Glutamatergic neuron (in vitro differentiated cells): ENCODE measurements around the gene TRIM31. TPM values are rescaled to one million over a fixed set of nuclear protein-coding genes. Genes with fewer than 3 reads are reported as not detected.

Source experiments
- DNase-seq: peaks from one replicate; pipeline ENCODE4 v3.0.0; 2022
- H3K27ac Mint-ChIP-seq: one replicate; pipeline ENCODE4 v1.8.0; 2020; ENCODE audit warnings: mild to moderate bottlenecking, mixed read lengths, inconsistent platforms; ENCODE audit not compliant: unreplicated experiment
- H3K27me3 Mint-ChIP-seq: one replicate; pipeline ENCODE4 v1.8.0; 2020; ENCODE audit warnings: mild to moderate bottlenecking, moderate library complexity, mixed read lengths, inconsistent platforms; ENCODE audit not compliant: unreplicated experiment
- H3K36me3 Mint-ChIP-seq: one replicate; pipeline ENCODE4 v1.8.0; 2020; ENCODE audit warnings: mild to moderate bottlenecking, mixed read lengths, inconsistent platforms; ENCODE audit not compliant: unreplicated experiment
- H3K4me1 Mint-ChIP-seq: one replicate; pipeline ENCODE4 v1.8.0; 2020; ENCODE audit warnings: mild to moderate bottlenecking, low read depth, mixed read lengths, inconsistent platforms; ENCODE audit not compliant: unreplicated experiment
- H3K4me3 Mint-ChIP-seq: one replicate; pipeline ENCODE4 v1.8.0; 2020; ENCODE audit warnings: mild to moderate bottlenecking, mixed read lengths, inconsistent platforms; ENCODE audit not compliant: unreplicated experiment
- H3K9me3 Mint-ChIP-seq: one replicate; pipeline ENCODE4 v1.8.0; 2020; ENCODE audit warnings: mild to moderate bottlenecking, moderate library complexity, mixed read lengths, inconsistent platforms; ENCODE audit not compliant: unreplicated experiment
- CTCF ChIP-seq: fragments of 200-600 bp; sonication (generic); IDR thresholded peaks from one replicate; pipeline ENCODE4 v1.5.0; 2021; ENCODE audit not compliant: partially characterized antibody, unreplicated experiment
- total RNA-seq: library from RNA; stranded (reverse); fragmentation: NEBNext Ultra II Directional; extraction: Animal tissue kit (Norgen Biotek cat#: 25700); gene quantifications from one replicate; pipeline ENCODE4 v1.2.1, GENCODE V29; 2021; ENCODE audit not compliant: unreplicated experiment

The TRIM31 gene
- total RNA-seq, 1 donor from 2014 or later: not detected

DNA sequence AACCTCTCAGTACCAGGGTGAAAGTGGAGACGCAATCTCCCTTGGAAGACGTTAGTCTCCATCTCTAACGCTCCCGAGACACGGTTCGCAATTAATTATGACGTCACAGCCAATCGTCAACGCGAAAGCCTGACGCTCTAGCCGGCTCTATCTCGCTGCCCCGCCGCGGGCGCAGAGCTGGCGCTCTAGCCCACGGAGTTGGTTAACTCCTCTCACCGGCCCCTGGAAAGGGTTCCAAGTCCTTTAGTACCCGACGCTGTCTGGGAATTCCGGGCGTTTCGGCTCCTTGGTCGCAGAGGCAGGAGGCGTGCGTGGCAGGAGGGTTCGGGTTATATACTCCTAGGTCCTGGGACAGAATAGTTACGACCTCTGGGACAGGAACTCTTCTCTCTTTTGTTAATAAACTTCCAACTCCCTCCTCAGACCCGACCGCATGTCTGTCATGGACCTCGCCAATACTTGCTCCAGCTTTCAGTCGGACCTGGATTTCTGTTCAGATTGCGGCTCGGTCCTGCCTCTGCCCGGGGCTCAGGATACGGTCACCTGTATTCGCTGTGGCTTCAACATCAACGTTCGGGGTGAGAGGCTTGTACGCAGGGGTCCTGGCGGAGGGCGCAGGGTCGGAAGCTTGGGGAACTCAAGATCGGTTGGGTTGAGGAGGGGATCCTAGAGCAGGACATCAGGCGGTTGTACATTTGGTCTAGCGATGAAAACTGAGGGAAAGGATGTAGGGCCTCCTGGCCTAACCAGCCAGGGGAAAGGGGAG is 51.6 kb downstream of the TRIM31 start, which contains the start of gene POLR1H:
TSS of gene POLR1H (plus strand) at position 174 of the 766 bp plus-strand sequence. CDS start at position 434, 260 bp downstream.
- TF ChIP-seq CTCF: no peak
- peaks cover 8% of the 10 kb centered on the region for H3K4me1 Mint-ChIP-seq
- peak; percentile 91 for DNase-seq
- peak within 1 kb of the TSS; percentile 94 for H3K4me3 Mint-ChIP-seq
- peaks cover 7% of the 10 kb centered on the region for H3K9me3 Mint-ChIP-seq
- no peaks in the 10 kb centered on the region for H3K36me3 Mint-ChIP-seq
- peaks cover 7% of the 10 kb centered on the region for H3K27me3 Mint-ChIP-seq
- H3K27ac Mint-ChIP-seq: peak within 1 kb of the TSS; percentile 63

DNA sequence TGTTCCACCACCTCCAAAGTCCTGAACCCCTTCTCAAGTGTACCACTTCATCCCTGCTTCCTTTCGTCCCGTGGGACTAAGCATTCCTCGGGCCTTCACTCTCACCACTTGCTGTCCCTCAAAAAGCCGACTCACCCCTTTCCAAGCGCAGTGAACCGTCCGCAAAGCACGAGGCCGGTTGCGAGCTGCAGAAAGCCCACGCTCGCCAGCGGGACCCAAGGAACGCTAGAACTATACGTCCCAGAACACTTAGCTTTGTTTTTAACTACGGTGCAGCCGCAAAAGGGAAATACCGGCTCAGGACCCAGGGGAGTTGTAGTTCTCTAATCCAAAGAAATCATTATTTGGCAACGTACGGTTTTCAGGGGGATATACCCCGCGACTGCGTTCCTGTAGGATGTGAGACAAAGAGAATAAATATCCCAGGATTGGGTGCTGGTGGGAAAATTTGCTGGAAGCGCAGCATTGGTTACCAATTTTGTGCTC is 52.2 kb downstream of the TRIM31 start:
- peak overlapping the region; percentile 94 for H3K4me3 Mint-ChIP-seq
- peaks cover 4% of the 10 kb centered on the region for H3K4me1 Mint-ChIP-seq
- DNase-seq: peak; percentile 52
- no peaks in the 10 kb centered on the region for H3K36me3 Mint-ChIP-seq
- peaks cover 7% of the 10 kb centered on the region for H3K27me3 Mint-ChIP-seq
- peaks cover 7% of the 10 kb centered on the region for H3K9me3 Mint-ChIP-seq
- TF ChIP-seq CTCF: no peak
- peak overlapping the region; percentile 63 for H3K27ac Mint-ChIP-seq

DNA sequence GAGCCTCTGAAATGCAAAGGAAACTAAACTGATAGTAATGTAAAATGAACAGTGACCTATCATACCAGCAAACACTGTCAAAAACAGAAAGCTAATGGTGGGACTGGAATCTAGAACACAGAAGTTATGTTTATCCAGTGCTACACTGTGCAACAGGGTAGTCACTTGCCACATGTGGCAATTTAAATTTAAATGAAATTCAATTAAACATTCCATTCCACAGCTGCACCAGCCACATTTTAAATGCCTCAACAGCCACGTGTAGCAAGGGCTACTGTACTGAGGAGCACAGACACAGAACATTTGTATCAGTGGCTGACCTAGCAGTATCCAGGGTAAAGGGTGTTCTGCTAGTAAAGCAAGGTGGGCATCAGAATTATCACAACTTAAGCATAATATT is 57.4 kb downstream of the TRIM31 start:
- Mint-ChIP-seq H3K27me3 (no peaks in the 10 kb centered on the region), H3K4me3 (no peak overlapping the region), H3K27ac (no peak overlapping the region), H3K9me3 (no peaks in the 10 kb centered on the region), H3K4me1 (no peaks in the 10 kb centered on the region), H3K36me3 (no peaks in the 10 kb centered on the region)
- DNase-seq: no peak
- no peak for TF ChIP-seq CTCF

- Mint-ChIP-seq H3K27me3 (no peaks in the 10 kb centered on the region), H3K27ac (no peak overlapping the region), H3K4me1 (no peaks in the 10 kb centered on the region), H3K4me3 (no peak overlapping the region), H3K9me3 (no peaks in the 10 kb centered on the region), H3K36me3 (no peaks in the 10 kb centered on the region)
- no peak for DNase-seq
- TF ChIP-seq CTCF: no peak
Measured at GRCh38 chr6:30053682-30054081, 59.2 kb downstream of the TRIM31 start.

Other genes with a start within 250 kb of the TRIM31 start
- 60.2 TPM for gene HLA-A, start 170.6 kb downstream of the TRIM31 start, total RNA-seq
- gene POLR1H, start 51.8 kb downstream of the TRIM31 start, total RNA-seq: 17.0 TPM
- gene PPP1R11, start 45.9 kb downstream of the TRIM31 start, total RNA-seq: 52.3 TPM
- not detected for gene RNF39, start 37.3 kb downstream of the TRIM31 start, total RNA-seq
- not detected for gene TRIM40, start 23.1 kb upstream of the TRIM31 start, total RNA-seq
- not detected for gene TRIM10, start 48.1 kb upstream of the TRIM31 start, total RNA-seq
- gene TRIM15, start 50.5 kb upstream of the TRIM31 start, total RNA-seq: not detected
- 58.5 TPM for gene TRIM26, start 100.3 kb upstream of the TRIM31 start, total RNA-seq
- gene TRIM39, start 213.8 kb upstream of the TRIM31 start, total RNA-seq: 14.0 TPM
- gene RPP21, start 232.1 kb upstream of the TRIM31 start, total RNA-seq: 36.7 TPM